CD4-positive, alpha-beta T cell treated with Interleukin-12 subunit alpha and Interleukin-12 subunit beta, for 1 hour (primary cell): ENCODE measurements around the gene MED27.

ENCODE experiments used
- DNase-seq: peaks from one replicate; pipeline ENCODE4 v3.0.0-alpha.2; 2020

Gene MED27

DNA sequence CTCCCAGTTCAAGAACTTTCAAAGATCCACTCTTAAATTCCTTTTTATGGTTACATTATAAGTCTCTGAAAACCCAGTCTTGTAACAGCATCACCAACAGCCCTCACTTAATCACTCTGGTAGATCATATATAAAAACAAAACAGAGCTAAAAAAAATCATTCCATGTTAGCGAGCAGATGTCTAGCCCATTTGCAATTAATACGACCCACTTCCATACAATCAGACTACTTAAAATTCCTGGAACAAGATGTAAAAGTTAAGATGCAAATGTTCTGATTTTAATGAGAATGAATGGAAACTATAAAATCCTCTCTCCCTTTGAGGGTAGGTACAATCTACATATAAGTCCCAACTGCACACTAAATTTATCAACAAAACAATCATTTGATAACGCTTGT is 167.0 kb downstream of the MED27 start:
- DNase-seq: no peak

DNA sequence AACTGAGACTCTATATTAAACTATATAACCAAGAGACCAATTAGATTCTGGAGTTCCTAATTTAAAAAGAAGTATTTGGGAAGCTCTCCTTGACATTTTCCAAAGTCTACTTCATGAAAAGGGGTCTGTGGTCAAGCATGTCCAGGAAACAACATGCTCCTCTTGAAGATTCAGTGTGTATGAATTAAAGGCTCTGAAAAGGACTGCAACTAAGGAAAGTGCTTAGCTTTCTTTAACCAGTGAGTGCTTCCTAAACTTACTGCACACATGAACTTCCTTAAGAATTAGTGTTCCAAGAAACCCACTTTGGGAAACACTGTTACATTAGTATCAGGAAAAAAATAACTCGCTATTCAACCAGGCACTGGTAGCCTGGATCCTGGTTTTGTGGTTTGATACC is 167.6 kb downstream of the MED27 start:
- DNase-seq: no peak

DNA sequence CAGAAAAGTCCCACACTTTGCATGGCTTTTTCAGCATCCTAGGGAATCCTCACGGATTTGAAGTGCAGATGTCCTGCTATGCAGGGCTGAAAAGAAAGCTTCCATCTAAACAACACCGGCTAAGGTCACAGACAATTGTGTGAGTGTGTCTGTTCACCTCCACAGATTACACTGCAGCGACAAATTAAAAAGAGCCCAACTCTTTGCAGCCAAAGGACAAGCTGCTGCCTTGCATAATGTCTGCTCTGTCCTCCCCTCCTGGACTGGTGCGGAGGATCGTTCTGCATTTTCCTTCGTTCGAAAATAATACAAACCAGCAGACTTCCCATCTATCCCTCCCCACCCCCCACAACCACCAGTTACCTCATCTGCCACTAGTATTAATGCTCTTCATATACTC is 169.1 kb downstream of the MED27 start:
- DNase-seq: no peak

DNA sequence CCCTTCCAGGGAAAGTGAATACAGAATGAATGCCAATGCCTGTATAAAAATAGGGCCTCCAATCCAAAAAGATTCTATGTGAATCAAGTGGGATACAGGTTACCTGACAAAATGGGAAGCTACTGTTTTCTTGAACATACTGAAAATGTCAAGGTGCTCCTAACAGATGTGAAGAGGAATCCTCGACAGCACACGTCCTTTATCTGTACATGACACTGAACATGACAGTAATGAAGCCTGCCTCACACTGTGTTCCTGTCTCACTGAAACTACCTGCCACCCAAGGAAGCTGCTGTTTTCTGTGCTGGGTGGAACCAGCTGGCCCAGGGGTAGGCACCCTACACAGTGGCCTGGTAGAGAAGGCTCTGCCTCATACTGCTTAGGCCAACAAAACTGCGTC is 174.5 kb downstream of the MED27 start:
- DNase-seq: no peak

DNA sequence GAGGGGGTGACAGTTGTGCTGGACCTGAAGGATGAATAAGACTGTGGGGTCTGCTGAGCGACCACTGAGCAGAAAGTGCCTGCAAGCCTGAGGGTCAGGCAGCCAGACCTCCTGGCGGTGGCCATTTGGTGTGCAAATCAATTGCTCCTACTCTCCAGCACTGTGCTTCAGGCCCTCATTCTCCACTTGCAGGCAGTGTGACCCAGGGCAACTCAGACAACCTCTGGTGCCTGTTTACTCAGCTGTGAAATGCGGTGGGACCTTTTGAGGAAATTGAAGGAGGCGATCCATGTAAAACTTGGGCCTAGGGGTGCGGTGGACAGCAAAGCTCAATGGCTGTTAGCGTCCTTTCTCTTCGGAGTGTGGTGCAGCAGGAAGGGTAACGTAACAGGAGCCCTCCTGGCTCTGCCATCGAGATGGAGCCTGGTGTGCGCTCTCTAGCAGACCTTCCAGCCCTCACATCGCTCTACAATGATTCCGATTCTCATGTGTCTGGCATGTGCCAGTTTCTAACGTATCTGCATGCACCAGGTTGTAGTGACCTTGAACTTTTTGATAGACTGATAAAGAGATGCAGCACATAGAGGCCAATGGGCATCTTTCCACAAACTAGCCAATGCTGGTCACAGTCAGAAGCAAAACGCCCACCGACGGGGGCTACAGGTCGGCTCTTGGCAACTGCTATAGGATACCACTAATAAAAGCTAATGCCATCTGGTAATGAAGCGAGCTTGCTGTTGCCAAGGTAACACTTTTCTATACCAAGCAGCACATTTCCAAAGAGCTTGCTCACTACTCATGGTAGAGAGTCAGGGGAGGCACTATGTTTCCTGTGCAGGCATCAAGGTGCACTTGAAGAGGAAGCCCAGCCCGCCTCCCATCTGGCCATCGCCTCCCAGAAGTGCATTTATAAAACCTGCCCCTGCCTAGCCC is 180.1 kb downstream of the MED27 start:
- DNase-seq: no peak

DNA sequence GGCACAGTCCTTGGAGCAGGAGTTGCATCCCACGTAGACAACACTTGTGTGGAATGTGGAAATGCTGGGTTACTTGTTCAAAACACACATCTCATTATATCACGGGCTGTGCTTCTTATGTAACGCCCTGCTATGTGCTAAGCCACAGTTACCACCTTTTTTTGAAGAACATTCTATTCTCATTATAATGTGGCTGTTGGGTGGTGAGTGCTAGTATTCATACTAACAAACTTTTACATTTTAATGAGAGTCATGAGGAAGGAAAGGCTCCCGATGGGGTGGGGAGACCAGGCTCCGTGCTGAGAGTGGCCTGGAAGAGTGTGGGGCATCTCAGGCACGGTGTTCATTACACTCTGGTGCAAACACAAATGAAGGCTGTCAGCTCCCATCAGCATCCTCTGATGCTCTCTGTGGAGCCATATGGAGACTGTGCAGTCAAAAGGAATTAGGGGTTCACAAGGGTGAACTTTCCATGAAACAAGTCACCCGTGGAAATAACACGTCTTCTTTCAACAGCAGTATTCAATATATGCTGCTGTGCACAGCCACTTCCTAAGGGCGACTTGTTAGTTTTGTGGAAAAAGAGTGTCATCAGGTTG is 186.7 kb downstream of the MED27 start:
- no peak for DNase-seq

DNA sequence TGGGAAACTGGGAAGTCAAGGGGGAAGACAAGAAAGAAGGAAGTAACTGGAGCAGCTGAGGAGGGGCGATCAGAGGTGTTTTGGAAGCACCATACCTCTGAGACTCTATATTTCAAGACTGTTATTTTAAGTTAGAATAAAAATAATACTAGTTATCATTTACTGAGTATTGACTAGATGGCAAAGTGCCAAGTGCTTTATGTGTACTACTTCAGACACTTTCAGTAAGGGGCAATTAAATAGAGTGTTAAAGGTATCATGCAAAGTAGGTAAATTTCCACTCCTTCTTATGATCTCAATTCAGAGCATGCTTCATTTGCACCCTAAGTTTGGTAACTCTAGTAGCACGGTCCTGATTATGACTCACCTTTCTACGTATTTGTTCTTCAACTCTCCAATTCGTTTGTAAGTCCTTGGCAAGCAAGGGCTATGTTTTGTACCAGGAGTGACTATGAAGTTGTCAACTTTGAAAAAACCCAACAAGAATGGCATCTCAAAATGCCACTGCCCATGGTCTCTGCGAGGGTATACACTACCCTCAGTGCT is 187.4 kb downstream of the MED27 start:
- no peak for DNase-seq

DNA sequence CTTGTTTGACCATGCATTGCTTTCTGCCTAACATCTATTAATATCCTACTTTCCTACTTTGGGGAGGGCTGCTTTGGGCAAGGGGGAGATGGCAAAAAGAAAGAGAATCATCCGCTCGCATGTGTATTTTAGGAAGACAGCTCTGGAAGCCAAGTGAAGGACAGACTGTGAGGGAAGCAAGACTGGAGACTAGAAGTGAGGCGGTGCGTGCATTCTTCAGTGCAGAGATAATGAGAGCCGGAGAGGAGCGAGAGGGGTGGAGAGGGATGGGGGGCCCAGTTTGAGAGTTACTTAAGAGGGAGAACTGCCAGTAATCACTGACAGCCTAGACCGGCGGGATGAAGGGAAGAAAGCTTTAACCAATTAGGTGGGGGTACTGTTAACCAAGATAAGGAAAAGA is 188.1 kb downstream of the MED27 start:
- DNase-seq: no peak

DNA sequence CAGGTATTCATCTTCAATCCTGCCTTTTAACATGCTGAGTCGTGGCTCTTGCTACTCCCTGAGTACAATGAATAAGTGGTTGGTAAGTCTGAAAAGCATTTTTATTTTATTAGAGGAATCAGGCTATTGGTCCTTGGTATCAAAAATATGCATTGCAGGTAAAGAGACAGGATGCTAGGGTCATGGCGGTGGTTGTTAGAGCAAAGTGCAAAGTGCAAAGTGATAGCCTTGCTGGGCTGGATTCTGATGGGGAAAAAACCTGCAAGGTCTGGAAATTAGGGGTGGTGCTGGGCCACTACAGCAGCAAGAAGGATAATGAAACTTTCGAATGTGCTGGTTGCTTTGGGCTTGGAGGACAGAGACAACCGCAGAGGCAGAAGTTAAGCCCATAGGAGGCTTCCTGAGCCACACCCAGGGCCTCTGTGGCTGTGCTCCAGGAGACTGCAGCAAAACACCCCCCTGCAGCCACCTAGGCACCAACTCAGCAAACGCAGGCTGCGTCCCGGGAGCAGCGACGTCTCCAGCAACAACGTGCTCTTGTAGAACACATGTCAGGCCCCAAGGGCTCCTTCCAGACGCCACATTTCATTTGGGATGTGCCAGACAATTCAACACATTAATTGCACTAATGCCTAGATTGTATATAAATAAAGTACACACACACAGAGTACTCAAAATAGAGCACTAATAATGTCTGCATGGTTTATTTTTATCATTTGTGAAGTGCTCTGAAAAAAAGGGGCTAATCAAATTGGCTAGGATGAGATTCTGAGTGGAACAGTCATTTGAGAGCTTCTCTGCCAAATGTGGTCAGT is 190.0 kb downstream of the MED27 start:
- DNase-seq: no peak

DNA sequence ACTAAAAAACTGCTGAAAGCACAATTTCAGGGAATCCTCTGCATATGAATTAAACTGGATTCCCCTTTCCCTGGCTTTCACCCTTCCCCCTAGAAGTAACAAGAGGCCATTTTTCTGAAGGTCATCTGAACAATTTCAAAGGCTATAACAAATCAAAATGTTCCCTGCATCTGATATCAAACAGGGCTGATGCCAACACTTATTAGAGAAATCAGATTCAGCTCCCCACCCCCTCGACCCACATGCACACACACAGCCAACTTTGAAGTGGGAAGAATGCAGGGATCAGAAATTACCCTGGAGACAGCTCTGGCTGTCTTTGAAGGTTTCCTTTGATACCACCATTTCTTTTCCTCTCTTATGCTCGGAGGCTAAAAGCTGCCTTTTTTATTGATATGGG is 190.7 kb downstream of the MED27 start:
- DNase-seq: no peak

DNA sequence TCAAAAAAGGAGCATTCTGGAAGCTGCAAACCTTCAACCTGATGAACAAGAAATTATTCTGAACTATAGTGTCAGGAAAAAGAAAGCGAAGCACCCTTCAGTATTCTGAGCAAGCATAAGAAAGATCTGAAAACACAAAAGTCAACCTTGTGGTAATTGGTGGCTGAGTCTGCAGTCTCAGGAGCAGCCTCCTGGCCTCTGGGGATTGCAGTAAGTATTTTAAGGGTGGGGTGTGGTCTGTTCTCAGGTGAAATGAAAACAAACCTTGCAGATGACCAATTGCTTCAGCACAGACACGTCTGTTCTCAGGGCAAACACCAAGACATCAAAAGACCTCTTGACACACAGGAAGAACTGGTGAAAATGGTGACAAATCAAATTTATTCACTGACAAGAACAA is 192.0 kb downstream of the MED27 start:
- DNase-seq: no peak

DNA sequence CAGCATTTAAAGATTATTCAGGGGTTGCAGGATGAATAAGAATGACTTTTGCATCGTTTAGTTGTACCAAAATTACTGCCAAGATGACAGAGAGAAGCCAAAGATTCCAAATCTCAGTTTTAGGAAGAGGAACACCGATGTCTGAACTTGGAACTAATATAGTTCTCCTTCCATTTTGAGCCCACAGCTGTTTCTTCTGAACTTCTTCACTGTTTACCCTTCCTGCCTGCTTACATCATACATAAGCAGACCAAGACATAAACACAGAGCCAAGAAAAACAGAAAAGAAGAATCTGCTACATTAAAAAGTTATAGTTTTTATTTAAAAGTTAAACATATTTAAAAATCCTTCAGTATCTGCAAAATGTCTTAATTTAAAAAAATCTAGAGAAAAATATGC is 192.8 kb downstream of the MED27 start:
- no peak for DNase-seq

DNA sequence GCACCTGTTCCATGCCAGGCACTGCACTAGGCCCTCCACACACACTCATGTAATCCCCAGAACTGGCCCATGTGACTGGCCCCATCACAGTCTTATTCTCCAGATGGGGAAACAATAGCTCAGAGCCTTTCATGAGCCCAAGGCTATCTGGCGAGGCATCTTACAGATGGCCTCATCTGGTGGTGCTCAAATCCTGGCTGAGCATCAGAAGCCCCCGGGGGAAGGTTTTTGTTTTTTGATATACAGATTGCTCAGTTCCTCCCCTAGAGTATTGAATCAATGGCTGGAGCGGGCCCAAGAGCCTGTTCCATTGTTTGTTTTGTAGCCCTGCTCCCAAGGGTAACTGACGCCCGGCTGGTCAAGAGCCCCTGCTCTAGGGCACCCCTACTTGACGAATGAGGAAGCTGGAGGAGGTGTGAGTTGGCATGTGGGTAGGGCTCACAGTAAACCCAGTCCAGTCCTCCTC is 194.5 kb downstream of the MED27 start:
- DNase-seq: no peak

DNA sequence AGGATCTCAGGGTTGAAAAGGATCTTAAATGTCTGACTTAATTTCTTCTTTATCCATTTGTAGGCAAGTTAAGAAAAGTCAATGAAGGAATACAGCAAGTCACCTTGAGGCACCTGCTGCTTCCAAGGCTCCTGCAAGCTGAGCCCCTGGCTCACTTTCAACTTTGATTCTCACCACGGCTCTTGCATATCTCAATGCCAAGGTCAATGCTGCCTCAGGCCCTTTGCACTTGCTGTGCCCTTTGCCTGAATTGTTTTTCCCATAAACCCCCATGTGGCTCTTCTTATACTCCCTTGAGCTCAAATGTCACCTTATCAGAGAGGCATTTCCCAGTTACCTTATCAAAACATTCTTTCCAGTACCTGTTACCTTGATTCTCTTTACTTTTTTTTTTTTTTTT is 195.4 kb downstream of the MED27 start:
- no peak for DNase-seq

DNA sequence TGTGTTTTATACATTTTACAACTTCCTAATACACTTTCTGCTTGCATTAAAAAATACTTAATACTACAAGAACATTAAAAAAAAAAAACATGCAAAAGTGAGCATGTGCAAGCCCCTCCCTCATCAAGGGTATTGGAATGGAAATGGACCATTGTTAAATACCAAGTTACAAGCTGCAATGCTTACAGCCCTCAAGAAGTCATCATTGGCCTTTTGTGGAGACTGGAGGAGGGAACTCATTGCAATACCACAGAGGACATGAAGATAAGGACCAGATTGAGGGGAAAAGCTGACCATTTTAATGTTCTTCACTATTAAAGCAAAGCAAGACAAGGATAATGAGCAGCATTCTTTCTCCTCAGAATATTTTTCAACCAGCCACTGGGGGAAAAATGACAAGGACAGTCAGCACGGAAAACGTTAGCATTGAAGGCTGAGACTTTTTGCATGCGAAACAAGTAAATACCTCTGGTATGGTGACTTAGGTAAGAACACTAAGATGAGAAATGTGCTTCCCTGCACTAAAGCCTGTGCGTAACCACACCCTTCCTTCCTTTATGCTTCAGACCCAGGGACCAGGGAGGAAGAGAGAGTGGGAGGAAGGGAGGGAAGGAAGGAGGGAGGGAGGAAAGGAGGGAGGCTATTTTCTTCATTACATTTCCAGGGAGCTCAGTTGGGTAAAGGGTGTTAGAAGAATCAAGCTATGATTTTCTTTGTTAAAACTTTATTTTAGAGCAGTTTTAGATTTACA is 198.7 kb downstream of the MED27 start:
- DNase-seq: no peak

DNA sequence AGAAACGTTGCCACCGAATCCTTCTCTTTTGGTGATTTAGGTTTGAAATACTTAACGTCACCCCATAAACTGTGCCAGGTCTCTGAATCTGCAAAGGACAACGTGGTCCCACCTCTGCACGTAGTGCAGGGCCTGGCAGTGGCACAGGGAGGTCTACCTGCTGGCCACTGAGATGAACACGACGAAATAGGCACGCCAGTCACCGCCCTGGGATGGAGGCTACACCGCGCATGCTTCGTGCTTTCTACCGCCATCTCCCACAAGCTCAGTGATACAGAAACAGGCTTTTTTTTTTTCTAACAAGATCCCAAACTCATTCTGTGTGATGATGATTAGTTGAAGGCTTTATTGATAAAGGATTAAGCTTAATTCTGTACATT is 199.8 kb downstream of the MED27 start:
- no peak for DNase-seq

DNA sequence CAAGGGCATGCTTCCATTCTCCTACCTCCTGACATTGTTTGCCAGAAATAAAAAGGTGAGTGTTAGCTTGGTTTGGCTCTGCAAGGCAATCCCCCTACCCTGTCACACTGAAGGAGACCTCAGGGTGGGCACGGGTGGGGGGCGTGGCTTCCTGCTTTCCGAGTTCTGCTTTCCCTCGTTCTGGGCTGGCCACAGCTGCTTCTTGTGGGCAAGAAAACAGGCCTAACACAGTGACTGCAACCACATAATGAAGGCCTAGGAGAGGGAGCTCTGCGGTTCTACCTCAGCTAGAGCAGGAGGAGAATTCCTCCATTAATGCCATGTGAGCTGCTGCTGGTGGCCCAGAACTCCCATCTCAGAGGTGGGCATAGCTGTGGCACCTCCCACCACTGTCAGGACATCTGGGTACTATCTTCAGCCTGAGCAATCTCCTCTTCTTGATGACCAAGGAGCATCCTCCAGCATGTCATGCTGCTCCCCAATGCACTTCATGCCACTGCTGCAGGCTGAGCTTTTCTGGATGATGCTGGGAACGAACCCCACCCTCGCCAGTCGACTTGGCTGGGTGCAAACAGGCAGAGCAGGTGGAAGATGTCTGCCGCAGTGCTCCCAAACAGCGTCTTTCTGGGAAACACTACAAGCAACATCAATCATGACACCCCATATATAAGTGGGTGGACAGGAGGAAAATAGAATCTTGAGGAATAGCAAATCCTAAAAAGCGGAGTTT is 200.3 kb downstream of the MED27 start:
- DNase-seq: no peak

DNA sequence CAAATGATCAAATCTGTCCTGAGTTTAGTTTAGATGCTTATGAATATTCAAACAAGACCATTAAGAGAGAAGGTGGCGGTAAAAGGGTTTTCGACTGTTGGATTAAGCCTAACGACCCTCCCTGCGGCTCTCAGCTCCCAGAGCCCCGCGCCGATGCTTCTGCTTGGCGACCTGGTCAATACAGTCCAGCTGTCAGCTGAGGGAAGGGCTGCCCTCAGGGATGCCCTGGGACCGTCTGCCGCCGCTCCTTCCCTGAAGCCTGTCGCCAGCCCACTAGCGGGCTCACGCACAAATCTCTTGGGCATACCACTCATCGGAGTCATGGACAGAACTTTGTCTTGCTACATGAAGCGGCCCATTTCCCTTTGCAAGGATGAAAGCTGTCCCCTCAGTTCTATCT is 203.2 kb downstream of the MED27 start:
- DNase-seq: no peak

DNA sequence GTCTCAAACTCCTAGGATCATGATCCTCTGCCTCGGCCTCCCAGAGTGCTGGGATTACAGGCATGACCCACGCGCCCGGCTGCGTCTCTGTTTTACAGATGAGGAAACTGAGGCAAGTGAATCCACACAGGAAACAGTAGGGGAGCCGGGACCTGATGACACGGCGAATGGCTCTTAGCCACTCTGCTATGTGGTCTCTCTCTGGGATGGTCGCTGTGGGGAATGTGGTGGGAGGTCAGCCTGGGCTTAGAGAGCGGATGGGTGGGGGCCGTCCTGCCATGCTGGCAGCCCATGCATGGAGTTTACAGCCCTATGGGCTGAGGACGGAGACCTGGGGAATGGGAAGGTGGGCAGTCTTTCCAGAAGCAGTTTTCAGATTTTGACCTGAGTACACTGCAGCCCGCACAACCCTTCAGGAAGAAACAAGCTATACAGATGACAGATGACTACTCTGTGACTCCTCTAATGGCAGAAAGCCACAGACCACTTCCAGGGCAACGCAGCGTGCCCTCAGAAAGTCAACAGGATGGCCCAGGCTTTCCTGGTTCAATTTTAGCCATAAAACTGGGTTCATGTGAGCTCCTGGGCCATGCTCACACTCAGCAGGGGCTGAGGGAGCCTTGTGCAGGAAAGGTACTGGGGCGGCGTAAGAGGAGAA is 203.7 kb downstream of the MED27 start:
- no peak for DNase-seq

DNA sequence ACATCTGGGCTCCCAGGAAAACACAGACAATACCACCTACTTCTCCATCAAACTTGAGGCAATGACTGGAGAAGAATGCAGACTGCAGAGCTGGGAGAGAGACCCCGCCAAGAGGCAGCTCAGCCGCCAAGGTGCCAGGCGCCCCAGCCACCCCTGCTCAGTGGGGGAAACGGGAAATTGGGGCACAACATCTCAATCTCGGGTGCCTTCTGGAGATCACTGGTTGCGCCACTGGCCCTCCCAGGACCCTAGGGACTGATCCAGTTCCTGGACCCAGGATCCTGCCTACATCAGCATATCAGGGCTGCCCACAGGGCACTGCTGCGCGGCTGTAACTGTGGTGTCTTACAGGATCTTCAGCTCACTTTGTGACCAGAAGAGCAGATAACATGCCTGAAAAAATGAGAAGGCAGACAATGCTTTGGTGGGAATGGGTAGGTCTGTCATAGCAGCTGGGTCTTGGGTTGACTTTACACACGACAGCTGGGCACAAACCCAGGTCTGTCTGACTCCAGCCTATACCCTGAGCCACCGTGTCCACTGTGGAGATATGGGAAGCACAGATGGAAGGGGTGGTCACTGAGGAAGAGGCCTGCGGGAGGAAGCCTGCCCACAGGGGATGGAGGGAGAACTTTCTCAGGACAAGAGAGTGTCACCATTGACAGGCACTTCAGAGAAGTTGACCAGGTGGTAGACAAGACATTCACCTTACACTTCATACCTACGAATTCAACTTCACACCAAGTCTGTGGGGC is 204.6 kb downstream of the MED27 start:
- DNase-seq: no peak

DNA sequence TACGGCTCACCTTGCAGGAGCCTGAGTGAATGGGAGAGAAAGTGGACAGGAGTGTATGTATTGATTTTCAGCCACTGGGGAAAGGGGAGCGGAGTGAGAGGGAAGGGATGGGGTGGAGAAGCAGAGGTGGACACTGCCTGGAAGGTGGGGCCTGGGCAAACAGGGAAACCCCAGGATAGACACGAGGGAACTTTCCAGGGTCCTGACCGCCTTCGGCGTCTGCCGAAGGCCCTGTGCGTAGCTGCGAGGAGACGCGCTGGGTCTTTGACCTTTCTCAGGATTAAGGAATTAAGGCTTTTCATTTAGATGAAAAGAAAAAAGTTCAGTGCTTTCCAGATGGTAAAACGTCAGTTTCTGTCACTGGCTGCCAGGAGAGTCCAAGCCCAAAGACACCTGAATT is 205.2 kb downstream of the MED27 start:
- no peak for DNase-seq
